ENCODE data around the gene CACNB2.

Gene CACNB2

DNA sequence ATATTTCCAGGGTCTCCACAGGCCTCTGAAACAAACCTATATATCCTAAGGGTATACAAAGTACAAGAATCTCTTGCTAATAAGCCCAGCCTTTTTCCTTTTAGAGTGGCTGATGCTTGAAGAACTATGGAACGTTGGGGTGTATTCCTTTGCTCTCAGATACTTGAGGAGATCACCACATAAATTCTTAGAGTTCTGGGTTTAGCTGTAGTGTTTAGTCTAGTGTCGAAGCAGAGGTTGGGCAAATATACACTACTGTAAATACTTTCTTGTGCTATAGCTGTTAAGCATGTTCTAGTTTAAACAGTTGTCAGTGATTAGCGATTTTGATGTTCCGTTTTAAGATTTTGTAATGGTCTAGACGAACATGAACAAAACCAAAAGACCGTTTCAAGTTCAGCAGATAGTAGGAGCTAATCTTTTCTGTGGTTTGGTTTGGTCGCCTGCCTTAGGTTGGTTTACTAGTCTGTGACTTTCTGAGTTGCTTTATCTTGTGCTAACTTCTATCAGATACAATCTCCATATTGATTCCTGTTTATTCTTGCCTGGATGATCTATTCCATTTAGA is 281.6 kb downstream of the CACNB2 start:
- Histone ChIP-seq H3K9ac (ENCODE audit: low read length) (no peak overlapping the region), H3K36me3 (replicated peaks; ENCODE audit: low read depth, low read length) (no peaks in the 10 kb centered on the region), H2AFZ (ENCODE audit: low read depth, low read length) (no peak overlapping the region), H4K20me1 (ENCODE audit: insufficient read depth, low read length) (no peaks in the 10 kb centered on the region), H3K4me3 (ENCODE audit: low read length) (no peak overlapping the region), H3K27ac (ENCODE audit: low read length) (no peak overlapping the region), H3K4me1 (ENCODE audit: low read length) (peaks cover 6% of the 10 kb centered on the region), H3K79me2 (ENCODE audit: low read length) (no peaks in the 10 kb centered on the region), H3K4me2 (ENCODE audit: low read length) (no peak overlapping the region), H3K27me3 (ENCODE audit: low read depth, low read length) (no peaks in the 10 kb centered on the region), H3K9me3 (ENCODE audit: insufficient read depth, low read length) (no peaks in the 10 kb centered on the region)
- TF ChIP-seq, protein P1, sequence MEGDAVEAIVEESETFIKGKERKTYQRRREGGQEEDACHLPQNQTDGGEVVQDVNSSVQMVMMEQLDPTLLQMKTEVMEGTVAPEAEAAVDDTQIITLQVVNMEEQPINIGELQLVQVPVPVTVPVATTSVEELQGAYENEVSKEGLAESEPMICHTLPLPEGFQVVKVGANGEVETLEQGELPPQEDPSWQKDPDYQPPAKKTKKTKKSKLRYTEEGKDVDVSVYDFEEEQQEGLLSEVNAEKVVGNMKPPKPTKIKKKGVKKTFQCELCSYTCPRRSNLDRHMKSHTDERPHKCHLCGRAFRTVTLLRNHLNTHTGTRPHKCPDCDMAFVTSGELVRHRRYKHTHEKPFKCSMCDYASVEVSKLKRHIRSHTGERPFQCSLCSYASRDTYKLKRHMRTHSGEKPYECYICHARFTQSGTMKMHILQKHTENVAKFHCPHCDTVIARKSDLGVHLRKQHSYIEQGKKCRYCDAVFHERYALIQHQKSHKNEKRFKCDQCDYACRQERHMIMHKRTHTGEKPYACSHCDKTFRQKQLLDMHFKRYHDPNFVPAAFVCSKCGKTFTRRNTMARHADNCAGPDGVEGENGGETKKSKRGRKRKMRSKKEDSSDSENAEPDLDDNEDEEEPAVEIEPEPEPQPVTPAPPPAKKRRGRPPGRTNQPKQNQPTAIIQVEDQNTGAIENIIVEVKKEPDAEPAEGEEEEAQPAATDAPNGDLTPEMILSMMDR (IDR thresholded peaks at IDR 0.05; ENCODE audit: low read depth, low read length), result no peak
- no peak for TF ChIP-seq EZH2phosphoT487 (IDR thresholded peaks at IDR 0.05; ENCODE audit: low read depth)

DNA sequence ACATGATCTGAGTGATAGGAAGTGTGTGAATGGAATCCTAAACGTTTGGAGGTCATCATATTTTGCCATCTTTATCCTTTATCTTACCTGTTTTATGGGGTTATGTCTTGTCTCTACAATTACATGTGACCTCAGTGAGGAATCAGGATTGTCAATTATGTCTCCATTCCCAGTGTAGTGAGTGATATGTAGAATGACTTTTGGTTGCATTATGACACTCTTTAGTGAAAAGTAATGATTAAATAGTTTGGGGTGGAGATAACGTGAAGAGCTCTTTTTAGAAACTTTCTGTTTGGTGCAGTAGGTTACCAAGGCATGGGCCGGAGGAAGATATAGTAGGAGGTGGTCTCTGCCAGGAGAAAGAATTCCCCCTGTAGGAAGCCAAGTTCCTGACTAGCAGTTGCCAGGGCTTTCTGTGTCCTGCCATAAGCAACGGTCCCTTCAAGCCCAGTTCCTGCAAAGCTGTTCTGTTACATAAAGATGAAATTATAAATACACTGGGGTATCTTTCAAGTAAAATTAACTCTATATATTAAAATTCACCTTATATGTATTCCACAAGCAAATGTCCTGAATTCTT is 282.9 kb downstream of the CACNB2 start:
- no peaks in the 10 kb centered on the region for H3K9me3 ChIP-seq (ENCODE audit: insufficient read depth, low read length)
- no peaks in the 10 kb centered on the region for H3K36me3 ChIP-seq (replicated peaks; ENCODE audit: low read depth, low read length)

DNA sequence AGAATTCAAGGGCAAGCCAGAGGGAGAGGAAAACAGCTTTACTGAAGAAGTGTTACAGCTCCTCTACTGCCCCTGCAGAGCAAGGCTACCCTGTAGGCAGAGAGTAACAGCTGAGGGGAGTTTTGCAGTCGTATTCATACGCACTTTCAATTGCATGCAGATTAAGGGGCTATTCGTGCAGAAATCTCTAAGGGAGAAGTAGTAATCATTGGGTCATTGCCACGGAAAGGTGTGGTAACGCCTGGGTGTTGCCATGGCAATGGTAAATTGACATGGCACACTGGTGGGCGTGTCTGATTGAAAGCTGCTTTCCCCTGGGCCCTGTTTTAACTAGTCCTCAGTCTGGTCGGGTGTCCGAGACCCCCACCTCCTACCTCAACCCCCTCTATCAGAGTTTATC is 284.0 kb downstream of the CACNB2 start:
- Histone ChIP-seq H3K36me3 (replicated peaks; ENCODE audit: low read depth, low read length) (no peaks in the 10 kb centered on the region), H3K27me3 (ENCODE audit: low read depth, low read length) (no peaks in the 10 kb centered on the region), H3K9ac (ENCODE audit: low read length) (no peak overlapping the region), H2AFZ (ENCODE audit: low read depth, low read length) (no peak overlapping the region), H3K9me3 (ENCODE audit: insufficient read depth, low read length) (no peaks in the 10 kb centered on the region), H3K79me2 (ENCODE audit: low read length) (no peaks in the 10 kb centered on the region), H4K20me1 (ENCODE audit: insufficient read depth, low read length) (no peaks in the 10 kb centered on the region), H3K27ac (ENCODE audit: low read length) (no peak overlapping the region), H3K4me1 (ENCODE audit: low read length) (no peaks in the 10 kb centered on the region), H3K4me3 (ENCODE audit: low read length) (no peak overlapping the region), H3K4me2 (ENCODE audit: low read length) (no peak overlapping the region)
- TF ChIP-seq, protein P1 (IDR thresholded peaks at IDR 0.05; ENCODE audit: low read depth, low read length), result no peak
- TF ChIP-seq EZH2phosphoT487 (IDR thresholded peaks at IDR 0.05; ENCODE audit: low read depth), result no peak

More for the DNA sequence above, 282.9 kb downstream of the CACNB2 start:
- peaks cover 6% of the 10 kb centered on the region for H3K4me1 ChIP-seq (ENCODE audit: low read length)
- H4K20me1 ChIP-seq (ENCODE audit: insufficient read depth, low read length), result no peaks in the 10 kb centered on the region
- no peak overlapping the region for H3K4me3 ChIP-seq (ENCODE audit: low read length)
- H3K79me2 ChIP-seq (ENCODE audit: low read length), result no peaks in the 10 kb centered on the region
- no peak overlapping the region for H3K4me2 ChIP-seq (ENCODE audit: low read length)
- no peak overlapping the region for H2AFZ ChIP-seq (ENCODE audit: low read depth, low read length)
- no peaks in the 10 kb centered on the region for H3K27me3 ChIP-seq (ENCODE audit: low read depth, low read length)
- H3K27ac ChIP-seq (ENCODE audit: low read length), result no peak overlapping the region
- H3K9ac ChIP-seq (ENCODE audit: low read length), result no peak overlapping the region
- TF ChIP-seq, protein P1 (IDR thresholded peaks at IDR 0.05; ENCODE audit: low read depth, low read length), result no peak
- TF ChIP-seq EZH2phosphoT487 (IDR thresholded peaks at IDR 0.05; ENCODE audit: low read depth), result no peak

DNA sequence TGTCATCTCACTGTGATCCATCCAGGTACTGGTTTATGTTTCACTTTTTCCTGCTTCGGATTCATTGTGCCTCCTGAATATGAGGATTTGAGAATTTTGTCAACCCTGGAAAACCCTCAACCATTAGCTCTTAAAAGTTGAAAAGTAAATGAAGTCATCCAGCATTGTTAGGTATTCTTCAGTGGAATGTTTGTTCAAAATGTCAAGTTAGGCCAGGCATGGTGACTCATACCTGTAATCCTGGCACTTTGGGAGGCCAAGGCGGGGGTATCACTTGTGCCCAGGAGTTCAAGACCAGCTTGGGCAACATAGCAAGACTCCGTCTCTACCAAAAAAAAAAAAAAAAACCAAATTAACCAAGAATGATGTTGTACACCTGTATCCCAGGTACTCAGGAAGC is 289.1 kb downstream of the CACNB2 start:
- H2AFZ ChIP-seq (ENCODE audit: low read depth, low read length), result no peak overlapping the region
- TF ChIP-seq EZH2phosphoT487 (IDR thresholded peaks at IDR 0.05; ENCODE audit: low read depth), result no peak
- TF ChIP-seq, protein P1 (IDR thresholded peaks at IDR 0.05; ENCODE audit: low read depth, low read length), result no peak
- no peaks in the 10 kb centered on the region for H3K9me3 ChIP-seq (ENCODE audit: insufficient read depth, low read length)
- H3K4me2 ChIP-seq (ENCODE audit: low read length), result no peak overlapping the region
- H3K27ac ChIP-seq (ENCODE audit: low read length), result no peak overlapping the region
- no peaks in the 10 kb centered on the region for H4K20me1 ChIP-seq (ENCODE audit: insufficient read depth, low read length)
- no peak overlapping the region for H3K9ac ChIP-seq (ENCODE audit: low read length)
- H3K79me2 ChIP-seq (ENCODE audit: low read length), result no peaks in the 10 kb centered on the region
- H3K27me3 ChIP-seq (ENCODE audit: low read depth, low read length), result no peaks in the 10 kb centered on the region
- H3K4me3 ChIP-seq (ENCODE audit: low read length), result no peak overlapping the region
- H3K36me3 ChIP-seq (replicated peaks; ENCODE audit: low read depth, low read length), result no peaks in the 10 kb centered on the region
- no peaks in the 10 kb centered on the region for H3K4me1 ChIP-seq (ENCODE audit: low read length)
